Thoracic aorta (tissue), 2 donors: ENCODE data around the gene NAV2. TPM values are rescaled to one million over a fixed set of nuclear protein-coding genes. Genes with fewer than 3 reads are reported as not detected.

Experiments
- ATAC-seq: fragments of 150-250 bp; one replicate; pipeline ENCODE4 v1.8.0; 2017; ENCODE audit warnings: low read depth; ENCODE audit not compliant: insufficient number of reproducible peaks, low FRiP score
- DNase-seq: peaks from one replicate; pipeline ENCODE4 v3.0.0-alpha.2; 2020; ENCODE audit warnings: low spot score
- H3K27ac ChIP-seq, 2 donors: fragments of 200-600 bp; sonication (generic); 1 replicate in 1 of 2; 2 replicates in 1 of 2; pipeline ENCODE4 v1.5.1; 2016; ENCODE audit warnings: mild to moderate bottlenecking in 2 of 2, moderate library complexity in 2 of 2
- H3K27me3 ChIP-seq: fragments of 200-600 bp; sonication (generic); replicated peaks from 2 replicates; pipeline ENCODE4 v1.6.0; 2016; ENCODE audit warnings: mild to moderate bottlenecking; ENCODE audit not compliant: insufficient read depth
- H3K36me3 ChIP-seq: fragments of 200-600 bp; sonication (generic); one replicate; pipeline ENCODE4 v1.5.1; 2016
- H3K4me1 ChIP-seq, 2 donors: fragments of 200-600 bp; sonication (generic); 1 replicate in 1 of 2; 2 replicates in 1 of 2; pipeline versions ENCODE4 v1.5.1 to v1.6.0; 2016; ENCODE audit warnings: low read depth in 2 of 2, mild to moderate bottlenecking in 1 of 2; ENCODE audit not compliant: control insufficient read depth in 1 of 2
- H3K4me3 ChIP-seq: fragments of 200-600 bp; sonication (generic); 2 replicates; pipeline ENCODE4 v1.5.1; 2016; ENCODE audit warnings: mild to moderate bottlenecking
- H3K9me3 ChIP-seq: fragments of 200-600 bp; sonication (generic); 2 replicates; pipeline ENCODE4 v1.5.1; 2016
- CTCF ChIP-seq: fragments of 200-600 bp; sonication (generic); IDR thresholded peaks from one replicate; pipeline ENCODE4 v1.5.1; 2019; ENCODE audit warnings: antibody characterized with exemption
- total RNA-seq, 2 donors: library from RNA; depleted of rRNA; stranded (reverse); fragments of >200 nt; gene quantifications; one replicate each; pipeline versions ENCODE4 v1.1.0 to v1.2.3, GENCODE V29; 2016

The NAV2 gene
- total RNA-seq, 2 donors from 2014 or later, result 125 to 230 TPM

GRCh38 chr11:19845626-19846025, 133.0 kb downstream of the NAV2 start:
- peaks cover 11 to 85% of the 10 kb centered on the region in 2 donors for H3K4me1 ChIP-seq
- DNase-seq (no peak), ATAC-seq (no peak)
- no peak overlapping the region for H3K27ac ChIP-seq
- H3K27me3 ChIP-seq, result no peaks in the 10 kb centered on the region
- TF ChIP-seq CTCF, result no peak
- H3K4me3 ChIP-seq, result no peak overlapping the region
- peaks cover 20% of the 10 kb centered on the region for H3K36me3 ChIP-seq
- no peaks in the 10 kb centered on the region for H3K9me3 ChIP-seq

GRCh38 chr11:19846654-19847305, 134.1 kb downstream of the NAV2 start:
- Histone ChIP-seq H3K27me3 (no peaks in the 10 kb centered on the region), H3K4me3 (no peak overlapping the region), H3K36me3 (peaks cover 24% of the 10 kb centered on the region), H3K27ac (no peak overlapping the region), H3K9me3 (no peaks in the 10 kb centered on the region), H3K4me1 (peaks cover 11 to 78% of the 10 kb centered on the region in 2 donors)
- no peak for TF ChIP-seq CTCF
- no peak for DNase-seq
- ATAC-seq, result no peak

- H3K4me1 ChIP-seq, result peaks cover 18 to 74% of the 10 kb centered on the region in 2 donors
- DNase-seq (no peak), ATAC-seq (no peak)
- H3K27ac ChIP-seq, result no peak overlapping the region
- H3K27me3 ChIP-seq, result no peaks in the 10 kb centered on the region
- no peak for TF ChIP-seq CTCF
- peaks cover 22% of the 10 kb centered on the region for H3K36me3 ChIP-seq
- H3K4me3 ChIP-seq, result no peak overlapping the region
- no peaks in the 10 kb centered on the region for H3K9me3 ChIP-seq
These were observed 135.6 kb downstream of the NAV2 start for GRCh38 chr11:19848219-19848618.

- Histone ChIP-seq H3K9me3 (no peaks in the 10 kb centered on the region), H3K4me1 (peaks cover 24 to 76% of the 10 kb centered on the region in 2 donors), H3K4me3 (no peak overlapping the region), H3K27me3 (no peaks in the 10 kb centered on the region), H3K27ac (no peak overlapping the region), H3K36me3 (peaks cover 22% of the 10 kb centered on the region)
- DNase-seq (no peak), ATAC-seq (no peak)
- no peak for TF ChIP-seq CTCF
These were observed 136.6 kb downstream of the NAV2 start for GRCh38 chr11:19849107-19849789.

GRCh38 chr11:19849947-19850593, 137.4 kb downstream of the NAV2 start:
- DNase-seq (no peak), ATAC-seq (no peak)
- Histone ChIP-seq H3K4me3 (no peak overlapping the region), H3K27me3 (no peaks in the 10 kb centered on the region), H3K4me1 (peaks cover 24 to 71% of the 10 kb centered on the region in 2 donors), H3K9me3 (no peaks in the 10 kb centered on the region), H3K27ac (no peak overlapping the region), H3K36me3 (peaks cover 22% of the 10 kb centered on the region)
- TF ChIP-seq CTCF, result no peak
